Measurements from ENCODE around the gene KRT5. TPM values are rescaled to one million over a fixed set of nuclear protein-coding genes. Genes with fewer than 3 reads are reported as not detected.
A peak's percentile ranks its signal among the peaks of the same experiment; 100 is the strongest.

KRT5 gene
- total and polyA plus RNA-seq, 10 of the 15 experiments (the other 5 are each of a cell fraction or from before 2014, with no cell fraction given) = 1.6 TPM; not detected in 9

DNA sequence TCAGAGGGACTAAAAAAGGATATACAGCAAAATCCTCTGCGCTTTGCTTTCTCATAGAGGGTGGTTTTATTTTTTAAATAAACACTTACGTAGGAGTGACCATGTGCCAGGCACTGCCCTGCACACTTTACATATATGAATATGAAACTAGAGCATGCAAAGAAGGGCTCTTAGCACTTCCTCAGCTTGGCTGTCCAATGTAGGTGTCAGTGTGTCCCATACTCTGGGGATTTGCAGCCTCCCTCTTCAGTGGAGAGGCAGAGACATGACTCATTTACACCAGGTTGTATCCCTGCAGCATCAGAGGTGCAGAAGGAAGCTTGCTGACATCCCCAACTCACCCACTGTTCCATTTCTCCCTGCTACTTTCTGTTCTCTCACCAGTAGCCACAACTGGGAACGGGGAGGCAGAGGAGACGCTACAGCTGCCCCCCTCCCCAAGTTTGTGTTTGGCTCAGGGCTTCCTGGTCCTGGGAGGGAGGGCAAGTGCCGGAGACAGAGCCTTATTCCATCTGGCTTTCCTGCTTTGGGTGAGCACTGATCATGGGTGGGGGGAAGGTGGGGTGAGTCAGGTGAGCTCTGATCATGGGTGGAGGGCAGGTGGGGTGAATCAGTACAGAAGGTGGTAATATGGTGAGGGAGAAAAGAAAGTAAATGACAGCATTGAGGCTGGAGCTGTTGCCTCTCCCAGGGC is 4.9 kb upstream of the KRT5 start:
- TF ChIP-seq E2F8 (IDR thresholded peaks at IDR 0.05; ENCODE audit: low read depth, partially characterized antibody) (no peak), FOXM1 (IDR thresholded peaks at IDR 0.05; ENCODE audit: low read depth, low read length) (no peak), HSF1 (IDR thresholded peaks at IDR 0.05; ENCODE audit: low read depth, low read length) (no peak), RCOR1 (conservative IDR thresholded peaks at IDR 0.05; ENCODE audit: low read depth, low read length) (no peak), TARDBP (IDR thresholded peaks at IDR 0.05; ENCODE audit: borderline replicate concordance) (no peak)
- no peak overlapping the region for H3K27ac ChIP-seq (ENCODE audit: control insufficient read depth, insufficient read depth)
- FAIRE-seq (no peak), ATAC-seq (peak; percentile 54; the same call in 2 of the 3 replicates), DNase-seq (ENCODE audit: low read depth, low spot score) (no peak)
- no peak overlapping the region for H3K9ac ChIP-seq (ENCODE audit: control insufficient read depth, insufficient read depth, low read length)
- no peak overlapping the region for H3K4me3 ChIP-seq
- SMC1A ChIA-PET (ENCODE audit: uncharacterized antibody, unreplicated experiment) = no interaction called here
- H3K4me1 ChIP-seq (ENCODE audit: control insufficient read depth, insufficient read depth, low read length) = no peaks in the 10 kb centered on the region
- RAD21 ChIA-PET (ENCODE audit: unreplicated experiment) = no interaction called here
- CTCF ChIA-PET = interaction anchor here (0.5 kb wide), 1 partner anchor 146 kb away, joined by 3 read pairs; no protein-coding TSS in a partner anchor
- H4K20me1 ChIP-seq (ENCODE audit: control insufficient read depth, insufficient read depth) = no peaks in the 10 kb centered on the region
- in situ Hi-C loops (cut with MboI) (no loop called here), intact Hi-C loops (cut with micrococcal nuclease; ENCODE audit: unreplicated experiment) (no loop called here)
- POLR2A ChIA-PET = no interaction called here
- H3K36me3 ChIP-seq (ENCODE audit: control insufficient read depth in 2 of 2, insufficient read depth in 2 of 2, low read length in 1 of 2) = no peaks in the 10 kb centered on the region
- peaks cover 0 to 9% of the 10 kb centered on the region in 2 experiments; a peak in 3 of 4 replicates for H3K27me3 ChIP-seq (replicated peaks in 1 of 2; ENCODE audit: control insufficient read depth in 2 of 2, insufficient read depth in 2 of 2, low read length in 1 of 2)
- WGBS (ENCODE audit: insufficient coverage, insufficient replicate concordance, low lambda C conversion rate, missing lambda C conversion rate) = under 1% methylated on average over 5 of the region's 5 CpGs
- H3K4me2 ChIP-seq (ENCODE audit: control insufficient read depth, insufficient read depth) = no peak overlapping the region
- H2AFZ ChIP-seq (ENCODE audit: control insufficient read depth, low read depth, low read length) = no peak overlapping the region
- H3K79me2 ChIP-seq (ENCODE audit: control insufficient read depth, insufficient read depth, low read length) = no peaks in the 10 kb centered on the region
- BruUV-seq (replicated peaks) = no TSS peak
- H3K9me3 ChIP-seq (replicated peaks; ENCODE audit: control insufficient read depth, insufficient read depth, low read length) = no peaks in the 10 kb centered on the region

Measured in GM12878 (cell line).